ENCODE results near the gene HSDL2.

GRCh38 chr9:112408819-112409218 lies 28.9 kb downstream of the HSDL2 start:
- TF ChIP-seq CTCF (conservative IDR thresholded peaks at IDR 0.05 in 1 of 2, IDR thresholded peaks at IDR 0.05 in 1 of 2; ENCODE audit: extremely low read depth in 1 of 2, insufficient read depth in 1 of 2, low read depth in 1 of 2, low read length in 2 of 2) (no peak), EZH2 (IDR thresholded peaks at IDR 0.05; ENCODE audit: borderline replicate concordance, low read length) (no peak)

Measured in mammary epithelial cell (primary cell).